Measurements from ENCODE around the gene PALS2. TPM values are rescaled to one million over a fixed set of nuclear protein-coding genes. Genes with fewer than 3 reads are reported as not detected.

Gene PALS2
- total and polyA plus RNA-seq, 9 of the 15 experiments (the other 6 are each of a cell fraction or from before 2014, with no cell fraction given), result 5.9 to 35.0 (median 17.7) TPM

- TF ChIP-seq, protein P1, sequence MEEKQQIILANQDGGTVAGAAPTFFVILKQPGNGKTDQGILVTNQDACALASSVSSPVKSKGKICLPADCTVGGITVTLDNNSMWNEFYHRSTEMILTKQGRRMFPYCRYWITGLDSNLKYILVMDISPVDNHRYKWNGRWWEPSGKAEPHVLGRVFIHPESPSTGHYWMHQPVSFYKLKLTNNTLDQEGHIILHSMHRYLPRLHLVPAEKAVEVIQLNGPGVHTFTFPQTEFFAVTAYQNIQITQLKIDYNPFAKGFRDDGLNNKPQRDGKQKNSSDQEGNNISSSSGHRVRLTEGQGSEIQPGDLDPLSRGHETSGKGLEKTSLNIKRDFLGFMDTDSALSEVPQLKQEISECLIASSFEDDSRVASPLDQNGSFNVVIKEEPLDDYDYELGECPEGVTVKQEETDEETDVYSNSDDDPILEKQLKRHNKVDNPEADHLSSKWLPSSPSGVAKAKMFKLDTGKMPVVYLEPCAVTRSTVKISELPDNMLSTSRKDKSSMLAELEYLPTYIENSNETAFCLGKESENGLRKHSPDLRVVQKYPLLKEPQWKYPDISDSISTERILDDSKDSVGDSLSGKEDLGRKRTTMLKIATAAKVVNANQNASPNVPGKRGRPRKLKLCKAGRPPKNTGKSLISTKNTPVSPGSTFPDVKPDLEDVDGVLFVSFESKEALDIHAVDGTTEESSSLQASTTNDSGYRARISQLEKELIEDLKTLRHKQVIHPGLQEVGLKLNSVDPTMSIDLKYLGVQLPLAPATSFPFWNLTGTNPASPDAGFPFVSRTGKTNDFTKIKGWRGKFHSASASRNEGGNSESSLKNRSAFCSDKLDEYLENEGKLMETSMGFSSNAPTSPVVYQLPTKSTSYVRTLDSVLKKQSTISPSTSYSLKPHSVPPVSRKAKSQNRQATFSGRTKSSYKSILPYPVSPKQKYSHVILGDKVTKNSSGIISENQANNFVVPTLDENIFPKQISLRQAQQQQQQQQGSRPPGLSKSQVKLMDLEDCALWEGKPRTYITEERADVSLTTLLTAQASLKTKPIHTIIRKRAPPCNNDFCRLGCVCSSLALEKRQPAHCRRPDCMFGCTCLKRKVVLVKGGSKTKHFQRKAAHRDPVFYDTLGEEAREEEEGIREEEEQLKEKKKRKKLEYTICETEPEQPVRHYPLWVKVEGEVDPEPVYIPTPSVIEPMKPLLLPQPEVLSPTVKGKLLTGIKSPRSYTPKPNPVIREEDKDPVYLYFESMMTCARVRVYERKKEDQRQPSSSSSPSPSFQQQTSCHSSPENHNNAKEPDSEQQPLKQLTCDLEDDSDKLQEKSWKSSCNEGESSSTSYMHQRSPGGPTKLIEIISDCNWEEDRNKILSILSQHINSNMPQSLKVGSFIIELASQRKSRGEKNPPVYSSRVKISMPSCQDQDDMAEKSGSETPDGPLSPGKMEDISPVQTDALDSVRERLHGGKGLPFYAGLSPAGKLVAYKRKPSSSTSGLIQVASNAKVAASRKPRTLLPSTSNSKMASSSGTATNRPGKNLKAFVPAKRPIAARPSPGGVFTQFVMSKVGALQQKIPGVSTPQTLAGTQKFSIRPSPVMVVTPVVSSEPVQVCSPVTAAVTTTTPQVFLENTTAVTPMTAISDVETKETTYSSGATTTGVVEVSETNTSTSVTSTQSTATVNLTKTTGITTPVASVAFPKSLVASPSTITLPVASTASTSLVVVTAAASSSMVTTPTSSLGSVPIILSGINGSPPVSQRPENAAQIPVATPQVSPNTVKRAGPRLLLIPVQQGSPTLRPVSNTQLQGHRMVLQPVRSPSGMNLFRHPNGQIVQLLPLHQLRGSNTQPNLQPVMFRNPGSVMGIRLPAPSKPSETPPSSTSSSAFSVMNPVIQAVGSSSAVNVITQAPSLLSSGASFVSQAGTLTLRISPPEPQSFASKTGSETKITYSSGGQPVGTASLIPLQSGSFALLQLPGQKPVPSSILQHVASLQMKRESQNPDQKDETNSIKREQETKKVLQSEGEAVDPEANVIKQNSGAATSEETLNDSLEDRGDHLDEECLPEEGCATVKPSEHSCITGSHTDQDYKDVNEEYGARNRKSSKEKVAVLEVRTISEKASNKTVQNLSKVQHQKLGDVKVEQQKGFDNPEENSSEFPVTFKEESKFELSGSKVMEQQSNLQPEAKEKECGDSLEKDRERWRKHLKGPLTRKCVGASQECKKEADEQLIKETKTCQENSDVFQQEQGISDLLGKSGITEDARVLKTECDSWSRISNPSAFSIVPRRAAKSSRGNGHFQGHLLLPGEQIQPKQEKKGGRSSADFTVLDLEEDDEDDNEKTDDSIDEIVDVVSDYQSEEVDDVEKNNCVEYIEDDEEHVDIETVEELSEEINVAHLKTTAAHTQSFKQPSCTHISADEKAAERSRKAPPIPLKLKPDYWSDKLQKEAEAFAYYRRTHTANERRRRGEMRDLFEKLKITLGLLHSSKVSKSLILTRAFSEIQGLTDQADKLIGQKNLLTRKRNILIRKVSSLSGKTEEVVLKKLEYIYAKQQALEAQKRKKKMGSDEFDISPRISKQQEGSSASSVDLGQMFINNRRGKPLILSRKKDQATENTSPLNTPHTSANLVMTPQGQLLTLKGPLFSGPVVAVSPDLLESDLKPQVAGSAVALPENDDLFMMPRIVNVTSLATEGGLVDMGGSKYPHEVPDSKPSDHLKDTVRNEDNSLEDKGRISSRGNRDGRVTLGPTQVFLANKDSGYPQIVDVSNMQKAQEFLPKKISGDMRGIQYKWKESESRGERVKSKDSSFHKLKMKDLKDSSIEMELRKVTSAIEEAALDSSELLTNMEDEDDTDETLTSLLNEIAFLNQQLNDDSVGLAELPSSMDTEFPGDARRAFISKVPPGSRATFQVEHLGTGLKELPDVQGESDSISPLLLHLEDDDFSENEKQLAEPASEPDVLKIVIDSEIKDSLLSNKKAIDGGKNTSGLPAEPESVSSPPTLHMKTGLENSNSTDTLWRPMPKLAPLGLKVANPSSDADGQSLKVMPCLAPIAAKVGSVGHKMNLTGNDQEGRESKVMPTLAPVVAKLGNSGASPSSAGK (IDR thresholded peaks at IDR 0.05), result peak; percentile 34; the same call in 1 of the 2 replicates
- TF ChIP-seq ZNF232 (CRISPR knock-in tag; IDR thresholded peaks at IDR 0.05) (no peak), HNRNPUL1 (IDR thresholded peaks at IDR 0.05; ENCODE audit: low read length) (no peak)
Observed at GRCh38 chr7:24573554-24574338, 494 bp downstream of the PALS2 start (continued).
